Measurements from ENCODE around the gene XPNPEP1.

- no peak for TF ChIP-seq CTCF (IDR thresholded peaks at IDR 0.05)
- TF ChIP-seq POLR2A (IDR thresholded peaks at IDR 0.05) = no peak
- TF ChIP-seq EP300 (IDR thresholded peaks at IDR 0.05) = no peak
- no peak for TF ChIP-seq POLR2AphosphoS5 (IDR thresholded peaks at IDR 0.05)
These were observed 51.8 kb downstream of the XPNPEP1 start for GRCh38 chr10:109871476-109871875.
